ENCODE measurements around the gene CTDSP1. TPM values are rescaled to one million over a fixed set of nuclear protein-coding genes. Genes with fewer than 3 reads are reported as not detected.

CTDSP1 gene
- polyA plus RNA-seq, 2 of the 4 experiments (the other 2 are of a cell fraction), result 39.5 to 50.3 TPM

DNA sequence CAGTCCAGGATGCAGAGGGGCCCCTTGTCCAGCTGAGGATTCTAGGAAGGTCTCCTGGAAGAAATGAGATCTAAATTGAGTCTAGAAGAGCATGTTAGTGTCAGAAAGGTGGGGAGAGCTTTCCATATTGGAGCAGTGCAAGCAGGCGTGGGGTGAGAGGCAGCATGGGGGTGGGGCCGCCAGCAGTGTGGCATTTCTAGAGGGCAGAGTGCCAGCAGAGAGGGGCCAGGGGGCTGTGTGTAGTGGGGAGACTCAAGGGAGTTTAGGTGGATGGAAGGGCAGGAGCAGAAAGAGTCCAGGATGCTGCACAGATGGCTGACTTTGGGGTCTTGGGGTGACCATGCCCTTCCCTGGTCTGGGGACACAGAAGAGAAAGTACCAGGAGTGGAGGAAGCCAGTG is 21.4 kb downstream of the CTDSP1 start:
- CTCF ChIA-PET, result no interaction called here
- H3K4me3 ChIP-seq, result no peak overlapping the region
- H3K27ac ChIP-seq, result no peak overlapping the region
- DNase-seq (ENCODE audit: low read depth in 1 of 2, low spot score in 1 of 2) (no peak), FAIRE-seq (no peak), ATAC-seq (no peak)
- H3K4me2 ChIP-seq, result no peak overlapping the region
- H3K4me1 ChIP-seq, result peaks cover 6% of the 10 kb centered on the region
- POLR2A ChIA-PET, result no interaction called here
- TF ChIP-seq CHD4 (IDR thresholded peaks at IDR 0.05; ENCODE audit: borderline replicate concordance), result no peak
- TF ChIP-seq JUN (IDR thresholded peaks at IDR 0.05), result no peak
- TF ChIP-seq, protein P1, sequence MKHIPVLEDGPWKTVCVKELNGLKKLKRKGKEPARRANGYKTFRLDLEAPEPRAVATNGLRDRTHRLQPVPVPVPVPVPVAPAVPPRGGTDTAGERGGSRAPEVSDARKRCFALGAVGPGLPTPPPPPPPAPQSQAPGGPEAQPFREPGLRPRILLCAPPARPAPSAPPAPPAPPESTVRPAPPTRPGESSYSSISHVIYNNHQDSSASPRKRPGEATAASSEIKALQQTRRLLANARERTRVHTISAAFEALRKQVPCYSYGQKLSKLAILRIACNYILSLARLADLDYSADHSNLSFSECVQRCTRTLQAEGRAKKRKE (CRISPR knock-in tag; IDR thresholded peaks at IDR 0.05; ENCODE audit: low read depth), result no peak
- TF ChIP-seq KDM1A (IDR thresholded peaks at IDR 0.05; ENCODE audit: low read depth), result no peak
- TF ChIP-seq TP53 (CRISPR knock-in tag; IDR thresholded peaks at IDR 0.05), result no peak
- TF ChIP-seq MAZ (IDR thresholded peaks at IDR 0.05; ENCODE audit: borderline replicate concordance, low read depth, low read length), result no peak
- no peak for TF ChIP-seq RAD21 (conservative IDR thresholded peaks at IDR 0.05 in 1 of 2, IDR thresholded peaks at IDR 0.05 in 1 of 2)
- no peak for TF ChIP-seq POLR2AphosphoS2 (conservative IDR thresholded peaks at IDR 0.05; ENCODE audit: low read length)
- no peak for TF ChIP-seq TFCP2L1 (CRISPR knock-in tag; IDR thresholded peaks at IDR 0.05)
- TF ChIP-seq EP300 (IDR thresholded peaks at IDR 0.05), result no peak
- TF ChIP-seq BHLHE40 (IDR thresholded peaks at IDR 0.05; ENCODE audit: low read depth, low read length), result no peak
- TF ChIP-seq, protein P2, sequence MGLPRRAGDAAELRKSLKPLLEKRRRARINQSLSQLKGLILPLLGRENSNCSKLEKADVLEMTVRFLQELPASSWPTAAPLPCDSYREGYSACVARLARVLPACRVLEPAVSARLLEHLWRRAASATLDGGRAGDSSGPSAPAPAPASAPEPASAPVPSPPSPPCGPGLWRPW (IDR thresholded peaks at IDR 0.05), result no peak
- no peak for TF ChIP-seq PHF8 (IDR thresholded peaks at IDR 0.05; ENCODE audit: borderline replicate concordance, low read depth)
- 81% methylated on average over 2 of the region's 2 CpGs for WGBS (ENCODE audit: missing lambda C conversion rate)
- no peaks in the 10 kb centered on the region for H3K9me3 ChIP-seq

GRCh38 chr2:218422403-218423086 is 22.9 kb downstream of the CTDSP1 start:
- no peaks in the 10 kb centered on the region for H3K9me3 ChIP-seq
- H3K27ac ChIP-seq, result no peak overlapping the region
- TF ChIP-seq, protein P3, sequence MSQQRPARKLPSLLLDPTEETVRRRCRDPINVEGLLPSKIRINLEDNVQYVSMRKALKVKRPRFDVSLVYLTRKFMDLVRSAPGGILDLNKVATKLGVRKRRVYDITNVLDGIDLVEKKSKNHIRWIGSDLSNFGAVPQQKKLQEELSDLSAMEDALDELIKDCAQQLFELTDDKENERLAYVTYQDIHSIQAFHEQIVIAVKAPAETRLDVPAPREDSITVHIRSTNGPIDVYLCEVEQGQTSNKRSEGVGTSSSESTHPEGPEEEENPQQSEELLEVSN (IDR thresholded peaks at IDR 0.05; ENCODE audit: borderline replicate concordance, low read depth), result no peak
- TF ChIP-seq, protein P4, sequence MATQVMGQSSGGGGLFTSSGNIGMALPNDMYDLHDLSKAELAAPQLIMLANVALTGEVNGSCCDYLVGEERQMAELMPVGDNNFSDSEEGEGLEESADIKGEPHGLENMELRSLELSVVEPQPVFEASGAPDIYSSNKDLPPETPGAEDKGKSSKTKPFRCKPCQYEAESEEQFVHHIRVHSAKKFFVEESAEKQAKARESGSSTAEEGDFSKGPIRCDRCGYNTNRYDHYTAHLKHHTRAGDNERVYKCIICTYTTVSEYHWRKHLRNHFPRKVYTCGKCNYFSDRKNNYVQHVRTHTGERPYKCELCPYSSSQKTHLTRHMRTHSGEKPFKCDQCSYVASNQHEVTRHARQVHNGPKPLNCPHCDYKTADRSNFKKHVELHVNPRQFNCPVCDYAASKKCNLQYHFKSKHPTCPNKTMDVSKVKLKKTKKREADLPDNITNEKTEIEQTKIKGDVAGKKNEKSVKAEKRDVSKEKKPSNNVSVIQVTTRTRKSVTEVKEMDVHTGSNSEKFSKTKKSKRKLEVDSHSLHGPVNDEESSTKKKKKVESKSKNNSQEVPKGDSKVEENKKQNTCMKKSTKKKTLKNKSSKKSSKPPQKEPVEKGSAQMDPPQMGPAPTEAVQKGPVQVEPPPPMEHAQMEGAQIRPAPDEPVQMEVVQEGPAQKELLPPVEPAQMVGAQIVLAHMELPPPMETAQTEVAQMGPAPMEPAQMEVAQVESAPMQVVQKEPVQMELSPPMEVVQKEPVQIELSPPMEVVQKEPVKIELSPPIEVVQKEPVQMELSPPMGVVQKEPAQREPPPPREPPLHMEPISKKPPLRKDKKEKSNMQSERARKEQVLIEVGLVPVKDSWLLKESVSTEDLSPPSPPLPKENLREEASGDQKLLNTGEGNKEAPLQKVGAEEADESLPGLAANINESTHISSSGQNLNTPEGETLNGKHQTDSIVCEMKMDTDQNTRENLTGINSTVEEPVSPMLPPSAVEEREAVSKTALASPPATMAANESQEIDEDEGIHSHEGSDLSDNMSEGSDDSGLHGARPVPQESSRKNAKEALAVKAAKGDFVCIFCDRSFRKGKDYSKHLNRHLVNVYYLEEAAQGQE (IDR thresholded peaks at IDR 0.05), result no peak
- TF ChIP-seq, protein P2 (IDR thresholded peaks at IDR 0.05), result no peak
- no peak for FAIRE-seq
- H3K4me3 ChIP-seq, result no peak overlapping the region
- no peak overlapping the region for H3K4me2 ChIP-seq
- ChIA-PET CTCF (interaction anchor here (0.8 to 1.2 kb wide), 3 partner anchors 9 to 44 kb away, joined by 3 read pairs; no protein-coding TSS in a partner anchor), POLR2A (no interaction called here)
- 81% methylated on average over 7 of the region's 9 CpGs for WGBS (ENCODE audit: missing lambda C conversion rate)
- no peak for DNase-seq (ENCODE audit: low read depth in 1 of 2, low spot score in 1 of 2)
- no peak for ATAC-seq
- H3K4me1 ChIP-seq, result peaks cover 6% of the 10 kb centered on the region

GRCh38 chr2:218423584-218423983 is 23.9 kb downstream of the CTDSP1 start:
- FAIRE-seq (no peak), DNase-seq (ENCODE audit: low read depth in 1 of 2, low spot score in 1 of 2) (no peak), ATAC-seq (no peak)
- 64% methylated on average over 7 of the region's 9 CpGs for WGBS (ENCODE audit: missing lambda C conversion rate)
- Histone ChIP-seq H3K4me3 (no peak overlapping the region), H3K4me2 (no peak overlapping the region), H3K9me3 (no peaks in the 10 kb centered on the region), H3K4me1 (peaks cover 6% of the 10 kb centered on the region), H3K27ac (no peak overlapping the region)
- ChIA-PET CTCF (interaction anchor here (0.8 to 1.3 kb wide), 4 partner anchors 16 to 43 kb away, joined by 3 to 5 read pairs (median 3); no protein-coding TSS in a partner anchor), POLR2A (no interaction called here)
- TF ChIP-seq, protein P4 (IDR thresholded peaks at IDR 0.05), result no peak
- TF ChIP-seq EHF (CRISPR knock-in tag; IDR thresholded peaks at IDR 0.05), result no peak
- no peak for TF ChIP-seq HOXA7 (CRISPR knock-in tag; IDR thresholded peaks at IDR 0.05)
- TF ChIP-seq PHF8 (IDR thresholded peaks at IDR 0.05; ENCODE audit: borderline replicate concordance, low read depth), result no peak
- no peak for TF ChIP-seq CHD2 (IDR thresholded peaks at IDR 0.05; ENCODE audit: low read length, partially characterized antibody)
- TF ChIP-seq RFX5 (IDR thresholded peaks at IDR 0.05), result no peak
- no peak for TF ChIP-seq ELK1 (IDR thresholded peaks at IDR 0.05; ENCODE audit: low read depth, low read length)
